NCI-H82 treated with DMSO at 0.1 percent for 48 hours (cell line): Measurements from ENCODE around the gene PRKCH.

ENCODE experiments used
- DNase-seq: peaks from one replicate; lab custom pipeline; 2025; ENCODE audit not compliant: unreplicated experiment; lab: John Stamatoyannopoulos, UW

The PRKCH gene

GRCh38 chr14:61471297-61472005 is 150.1 kb downstream of the PRKCH start:
- DNase-seq, result no peak

- DNase-seq, result no peak
Observed at GRCh38 chr14:61472011-61472672, 150.8 kb downstream of the PRKCH start.

GRCh38 chr14:61472801-61473376 is 151.5 kb downstream of the PRKCH start:
- no peak for DNase-seq

- no peak for DNase-seq
Observed at GRCh38 chr14:61474015-61474414, 152.6 kb downstream of the PRKCH start.

- DNase-seq, result no peak
Observed at GRCh38 chr14:61474701-61475100, 153.3 kb downstream of the PRKCH start.

- DNase-seq, result peak; percentile 27
Observed at GRCh38 chr14:61475316-61475715, 153.9 kb downstream of the PRKCH start.

- no peak for DNase-seq
Observed at GRCh38 chr14:61476105-61476753, 154.8 kb downstream of the PRKCH start.

- DNase-seq, result no peak
Observed at GRCh38 chr14:61476754-61477410, 155.5 kb downstream of the PRKCH start.

- DNase-seq, result no peak
Observed at GRCh38 chr14:61477712-61478462, 156.5 kb downstream of the PRKCH start.

GRCh38 chr14:61478971-61479473 is 157.6 kb downstream of the PRKCH start:
- DNase-seq, result no peak

- DNase-seq, result no peak
Observed at GRCh38 chr14:61479746-61480502, 158.5 kb downstream of the PRKCH start.

- no peak for DNase-seq
Observed at GRCh38 chr14:61480704-61481285, 159.4 kb downstream of the PRKCH start.

GRCh38 chr14:61481701-61482100 is 160.3 kb downstream of the PRKCH start:
- DNase-seq, result no peak

GRCh38 chr14:61482348-61483206 is 161.2 kb downstream of the PRKCH start:
- no peak for DNase-seq

GRCh38 chr14:61483476-61483875 is 162.1 kb downstream of the PRKCH start:
- no peak for DNase-seq

GRCh38 chr14:61484031-61484430 is 162.7 kb downstream of the PRKCH start:
- DNase-seq, result no peak

- no peak for DNase-seq
Observed at GRCh38 chr14:61484826-61485584, 163.6 kb downstream of the PRKCH start.

- no peak for DNase-seq
Observed at GRCh38 chr14:61485661-61486060, 164.3 kb downstream of the PRKCH start.
